H9 (cell line): ENCODE results near the gene FYCO1. TPM values are rescaled to one million over a fixed set of nuclear protein-coding genes. Genes with fewer than 3 reads are reported as not detected.

Experiments used
- DNase-seq: peaks from one replicate; pipeline ENCODE4 v3.0.0-alpha.2; 2017
- H2AFZ ChIP-seq: one replicate; pipeline ENCODE4 v1.6.1; 2013; ENCODE audit warnings: mild to moderate bottlenecking, low read length, control low read depth, moderate library complexity
- H2AK5ac ChIP-seq: 2 replicates; pipeline ENCODE4 v1.6.1; 2013; ENCODE audit warnings: low read length, control low read depth, mixed read lengths; ENCODE audit not compliant: insufficient read length
- H2BK120ac ChIP-seq: one replicate; pipeline ENCODE4 v1.6.1; 2013; ENCODE audit warnings: low read depth, mild to moderate bottlenecking, low read length, control low read depth, inconsistent platforms; ENCODE audit not compliant: poor library complexity, severe bottlenecking
- H2BK12ac ChIP-seq: 2 replicates; pipeline ENCODE4 v1.6.1; 2013; ENCODE audit warnings: low read length, control low read depth, mixed read lengths, low read depth; ENCODE audit not compliant: insufficient read length
- H2BK15ac ChIP-seq: 2 replicates; pipeline ENCODE4 v1.6.1; 2013; ENCODE audit warnings: low read depth, low read length, control low read depth
- H2BK20ac ChIP-seq: one replicate; pipeline ENCODE4 v1.6.1; 2013; ENCODE audit warnings: low read depth, mild to moderate bottlenecking, low read length, control low read depth, inconsistent platforms; ENCODE audit not compliant: poor library complexity, severe bottlenecking
- H2BK5ac ChIP-seq: 2 replicates; pipeline ENCODE4 v1.6.1; 2013; ENCODE audit warnings: low read length, control low read depth, mixed read lengths; ENCODE audit not compliant: insufficient read length
- H3K14ac ChIP-seq: 2 replicates; pipeline ENCODE4 v1.6.1; 2013; ENCODE audit warnings: low read length, control low read depth; ENCODE audit not compliant: insufficient read depth
- H3K18ac ChIP-seq: 2 replicates; pipeline ENCODE4 v1.6.1; 2013; ENCODE audit warnings: low read depth, mild to moderate bottlenecking, mixed read lengths, low read length, control low read depth; ENCODE audit not compliant: insufficient read length
- H3K23ac ChIP-seq: 2 replicates; pipeline ENCODE4 v1.6.1; 2013; ENCODE audit warnings: low read length, control low read depth, mixed read lengths, low read depth; ENCODE audit not compliant: insufficient read length
- H3K23me2 ChIP-seq: 2 replicates; pipeline ENCODE4 v1.6.1; 2013; ENCODE audit warnings: low read depth, mild to moderate bottlenecking, mixed read lengths, low read length, control low read depth; ENCODE audit not compliant: insufficient read length, poor library complexity, severe bottlenecking
- H3K27ac ChIP-seq: 2 replicates; pipeline ENCODE4 v1.5.1; 2013; ENCODE audit warnings: low read length, control low read depth, mixed read lengths, low read depth; ENCODE audit not compliant: insufficient read length
- H3K27me3 ChIP-seq: 2 replicates; pipeline ENCODE4 v1.6.1; 2013; ENCODE audit warnings: low read length, control low read depth, inconsistent platforms; ENCODE audit not compliant: insufficient read depth
- H3K4ac ChIP-seq: 2 replicates; pipeline ENCODE4 v1.6.1; 2013; ENCODE audit warnings: low read depth, mild to moderate bottlenecking, control low read depth, inconsistent platforms, low read length, moderate library complexity
- H3K4me1 ChIP-seq: 2 replicates; pipeline ENCODE4 v1.6.1; 2013; ENCODE audit warnings: low read length, control low read depth, inconsistent platforms; ENCODE audit not compliant: insufficient read depth
- H3K4me2 ChIP-seq: 2 replicates; pipeline ENCODE4 v1.6.1; 2013; ENCODE audit warnings: low read length, control low read depth, mixed read lengths; ENCODE audit not compliant: insufficient read length, insufficient read depth
- H3K56ac ChIP-seq: 2 replicates; pipeline ENCODE4 v1.6.1; 2013; ENCODE audit warnings: low read depth, mild to moderate bottlenecking, mixed read lengths, low read length, control low read depth; ENCODE audit not compliant: insufficient read length
- H3K79me1 ChIP-seq: 2 replicates; pipeline ENCODE4 v1.6.1; 2013; ENCODE audit warnings: low read depth, mild to moderate bottlenecking, moderate library complexity, low read length, control low read depth, inconsistent platforms; ENCODE audit not compliant: insufficient read depth, poor library complexity, severe bottlenecking
- H3K79me2 ChIP-seq: 2 replicates; pipeline ENCODE4 v1.6.1; 2013; ENCODE audit warnings: low read length, control low read depth, inconsistent platforms; ENCODE audit not compliant: insufficient read depth
- H3K9ac ChIP-seq: 2 replicates; pipeline ENCODE4 v1.6.1; 2013; ENCODE audit warnings: low read length, control low read depth, mixed read lengths; ENCODE audit not compliant: insufficient read length; ENCODE audit errors: extremely low read depth
- H3K9me3 ChIP-seq: one replicate; pipeline ENCODE4 v1.6.1; 2013; ENCODE audit warnings: low read depth, low read length, inconsistent platforms; ENCODE audit not compliant: control insufficient read depth
- H3T11ph ChIP-seq: one replicate; pipeline ENCODE4 v1.6.1; 2013; ENCODE audit warnings: mild to moderate bottlenecking, low read length, control low read depth, inconsistent platforms
- H4K20me1 ChIP-seq: one replicate; pipeline ENCODE4 v1.6.1; 2013; ENCODE audit not compliant: control insufficient read depth, insufficient read length, insufficient read depth
- H4K5ac ChIP-seq: 2 replicates; pipeline ENCODE4 v1.6.1; 2013; ENCODE audit warnings: low read depth, mild to moderate bottlenecking, mixed read lengths, low read length, control low read depth; ENCODE audit not compliant: insufficient read length
- H4K8ac ChIP-seq: replicated peaks from 2 replicates; pipeline ENCODE4 v1.6.1; 2013; ENCODE audit warnings: low read length, control low read depth, mixed read lengths, low read depth; ENCODE audit not compliant: insufficient read length
- H4K91ac ChIP-seq: 2 replicates; pipeline ENCODE4 v1.6.1; 2013; ENCODE audit warnings: low read depth, mild to moderate bottlenecking, moderate library complexity, mixed read lengths, low read length, control low read depth; ENCODE audit not compliant: insufficient read length
- H3K27ac Mint-ChIP-seq, 3 experiments: 2 replicates in 2 of 3; 3 replicates in 1 of 3; pipeline ENCODE4 v1.8.0; 2020 to 2021; ENCODE audit warnings: mixed read lengths in 3 of 3, mild to moderate bottlenecking in 1 of 3, moderate library complexity in 1 of 3
- H3K27me3 Mint-ChIP-seq: 2 replicates; pipeline ENCODE4 v1.8.0; 2021; ENCODE audit warnings: low read depth, mild to moderate bottlenecking, moderate library complexity, mixed read lengths
- H3K36me3 Mint-ChIP-seq, 3 experiments: 2 replicates in 2 of 3; 3 replicates in 1 of 3; pipeline ENCODE4 v1.8.0; 2020 to 2021; ENCODE audit warnings: low read depth in 3 of 3, mixed read lengths in 3 of 3; ENCODE audit not compliant: insufficient read depth in 1 of 3
- H3K4me1 Mint-ChIP-seq, 2 experiments: 2 replicates each; pipeline ENCODE4 v1.8.0; 2020; ENCODE audit warnings: mixed read lengths in 2 of 2
- H3K4me3 Mint-ChIP-seq, 2 experiments: 2 replicates in 1 of 2; 3 replicates in 1 of 2; pipeline ENCODE4 v1.8.0; 2020 to 2021; ENCODE audit warnings: mild to moderate bottlenecking in 2 of 2, mixed read lengths in 2 of 2, moderate library complexity in 1 of 2
- H3K9me3 Mint-ChIP-seq, 2 experiments: 2 replicates in 1 of 2; 3 replicates in 1 of 2; pipeline ENCODE4 v1.8.0; 2020; ENCODE audit warnings: mild to moderate bottlenecking in 2 of 2, mixed read lengths in 2 of 2, moderate library complexity in 1 of 2
- WGBS: extraction: QIAGEN DNeasy Blood & Tissue Kit; methylation state at CpG from one replicate; pipeline ENCODE4 v1.1.7; 2013; ENCODE audit warnings: missing lambda C conversion rate, low lambda C conversion rate, mixed read lengths; ENCODE audit not compliant: insufficient read length; ENCODE audit errors: extremely low coverage; 5-methylcytosine and 5-hydroxymethylcytosine counted together
- total RNA-seq: library from RNA; stranded (reverse); gene quantifications from 2 replicates; pipeline ENCODE4 v1.2.1, GENCODE V29; 2021
- TF ChIP-seq, protein P1 (sequence below): fragments of 200-600 bp; sonication (generic); conservative IDR thresholded peaks from 3 replicates; pipeline ENCODE4 v1.8.0; 2021; ENCODE audit warnings: antibody characterized with exemption, mild to moderate bottlenecking

Gene FYCO1
- total RNA-seq, 1 experiment from 2014 or later, result 10.4 TPM

DNA sequence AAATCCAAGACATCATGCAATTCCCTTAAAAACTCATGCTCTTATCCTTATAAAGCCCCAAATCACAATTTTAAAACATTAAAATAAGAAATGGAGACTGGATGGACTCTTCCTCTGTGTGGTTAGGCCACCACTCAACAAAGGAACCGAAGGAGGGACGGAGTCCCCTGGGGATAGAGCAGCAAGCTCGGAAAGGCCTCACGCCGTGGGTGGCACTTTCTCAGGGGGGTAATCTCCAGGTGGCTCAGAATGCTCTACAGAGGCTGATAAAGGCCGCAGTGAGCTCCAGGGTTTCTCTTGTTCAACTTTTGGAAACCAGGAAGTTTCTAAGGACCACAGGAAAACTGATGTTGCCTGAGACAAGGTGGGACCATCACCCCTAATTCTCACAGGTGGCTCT lies 86.1 kb downstream of the FYCO1 start:
- H4K20me1 ChIP-seq, result no peaks in the 10 kb centered on the region
- H3K4ac ChIP-seq, result no peak overlapping the region
- H3K27me3 Mint-ChIP-seq, result peaks cover 15% of the 10 kb centered on the region
- H3K27me3 ChIP-seq, result no peaks in the 10 kb centered on the region
- H2BK12ac ChIP-seq, result no peak overlapping the region
- H3K79me2 ChIP-seq, result no peaks in the 10 kb centered on the region
- H2BK15ac ChIP-seq, result no peak overlapping the region
- WGBS, result no CpG with 5 or more reads among the region's 6 CpGs
- H2AFZ ChIP-seq, result no peak overlapping the region
- H3K36me3 Mint-ChIP-seq, result no peaks in the 10 kb centered on the region; a peak in 1 of 7 replicates
- no peak overlapping the region for H2BK20ac ChIP-seq
- no peak overlapping the region for H4K5ac ChIP-seq
- H2BK5ac ChIP-seq, result no peak overlapping the region
- no peak overlapping the region for H3T11ph ChIP-seq
- no peak overlapping the region for H3K14ac ChIP-seq
- TF ChIP-seq, protein P1, sequence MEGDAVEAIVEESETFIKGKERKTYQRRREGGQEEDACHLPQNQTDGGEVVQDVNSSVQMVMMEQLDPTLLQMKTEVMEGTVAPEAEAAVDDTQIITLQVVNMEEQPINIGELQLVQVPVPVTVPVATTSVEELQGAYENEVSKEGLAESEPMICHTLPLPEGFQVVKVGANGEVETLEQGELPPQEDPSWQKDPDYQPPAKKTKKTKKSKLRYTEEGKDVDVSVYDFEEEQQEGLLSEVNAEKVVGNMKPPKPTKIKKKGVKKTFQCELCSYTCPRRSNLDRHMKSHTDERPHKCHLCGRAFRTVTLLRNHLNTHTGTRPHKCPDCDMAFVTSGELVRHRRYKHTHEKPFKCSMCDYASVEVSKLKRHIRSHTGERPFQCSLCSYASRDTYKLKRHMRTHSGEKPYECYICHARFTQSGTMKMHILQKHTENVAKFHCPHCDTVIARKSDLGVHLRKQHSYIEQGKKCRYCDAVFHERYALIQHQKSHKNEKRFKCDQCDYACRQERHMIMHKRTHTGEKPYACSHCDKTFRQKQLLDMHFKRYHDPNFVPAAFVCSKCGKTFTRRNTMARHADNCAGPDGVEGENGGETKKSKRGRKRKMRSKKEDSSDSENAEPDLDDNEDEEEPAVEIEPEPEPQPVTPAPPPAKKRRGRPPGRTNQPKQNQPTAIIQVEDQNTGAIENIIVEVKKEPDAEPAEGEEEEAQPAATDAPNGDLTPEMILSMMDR, result no peak
- H3K4me3 Mint-ChIP-seq, result no peak overlapping the region; a peak in 1 of 5 replicates
- H3K27ac ChIP-seq, result no peak overlapping the region
- no peak overlapping the region for H3K56ac ChIP-seq
- H4K91ac ChIP-seq, result no peak overlapping the region
- H3K23me2 ChIP-seq, result no peaks in the 10 kb centered on the region
- H3K4me2 ChIP-seq, result no peak overlapping the region
- no peak overlapping the region for H2AK5ac ChIP-seq
- no peak for DNase-seq
- peaks cover 0 to 2% of the 10 kb centered on the region in 2 experiments; a peak in 1 of 4 replicates for H3K4me1 Mint-ChIP-seq
- no peaks in the 10 kb centered on the region for H3K4me1 ChIP-seq
- H3K18ac ChIP-seq, result no peak overlapping the region
- no peak overlapping the region for H2BK120ac ChIP-seq
- no peak overlapping the region for H3K23ac ChIP-seq
- no peaks in the 10 kb centered on the region for H3K79me1 ChIP-seq
- no peak overlapping the region for H3K27ac Mint-ChIP-seq
- H3K9ac ChIP-seq, result no peak overlapping the region
- H4K8ac ChIP-seq, result no peak overlapping the region
- H3K9me3 ChIP-seq, result no peaks in the 10 kb centered on the region
- H3K9me3 Mint-ChIP-seq, result no peaks in the 10 kb centered on the region
